Suprapubic skin (tissue), 3 donors: ENCODE results near the gene HELZ2.

Experiments used
- EP300 ChIP-seq: sonication (generic); formaldehyde crosslinking; IDR thresholded peaks from one replicate; pipeline ENCODE4 v1.6.1; 2017; ENCODE audit warnings: antibody characterized with exemption
- POLR2A ChIP-seq, 2 donors: fragments of 450-650 bp; IDR thresholded peaks; one replicate each; pipeline ENCODE4 v1.6.1; 2017; ENCODE audit warnings: antibody characterized with exemption in 2 of 2, mild to moderate bottlenecking in 2 of 2, moderate library complexity in 2 of 2
- TF ChIP-seq, protein P1 (sequence below), 2 donors: fragments of 200-600 bp in 1 of 2; fragments of 450-650 bp in 1 of 2; sonication (generic) in 1 of 2; IDR thresholded peaks; one replicate each; pipeline ENCODE4 v1.5.1; 2016 to 2019; ENCODE audit warnings: antibody characterized with exemption in 2 of 2, mild to moderate bottlenecking in 1 of 2, moderate library complexity in 1 of 2

DNA sequence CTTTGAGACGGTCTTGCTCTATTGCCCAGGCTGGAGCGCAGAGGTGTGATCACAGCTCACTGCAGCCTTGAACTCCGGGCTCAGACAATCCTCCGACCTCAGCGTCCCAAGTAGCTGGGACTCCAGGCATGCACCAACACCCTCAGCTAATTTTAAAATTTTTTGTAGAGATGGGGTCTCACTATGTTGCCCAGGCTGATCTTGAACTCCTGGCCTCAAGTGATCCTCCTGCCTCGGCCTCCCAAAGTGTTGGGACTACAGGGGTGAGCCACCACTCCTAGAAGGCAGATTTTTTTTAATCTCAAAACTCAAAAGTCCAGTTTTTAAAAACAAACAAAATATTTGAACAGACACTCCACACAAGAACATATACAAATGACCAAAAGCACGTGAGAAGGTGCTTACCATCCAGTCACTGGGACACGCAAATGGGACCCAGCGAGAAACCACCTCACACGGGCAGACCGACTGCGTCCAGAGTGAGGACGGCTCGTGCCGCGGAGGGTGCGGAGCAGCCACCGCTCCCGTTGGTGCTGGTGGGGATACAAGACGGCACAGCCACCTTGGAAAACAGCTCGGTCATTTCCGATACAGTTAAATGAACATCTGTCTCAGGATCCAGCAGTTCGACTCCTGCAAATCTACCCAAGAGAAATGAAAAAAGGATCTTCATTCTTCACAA, 8.5 kb upstream of the HELZ2 start:
- TF ChIP-seq, protein P1, sequence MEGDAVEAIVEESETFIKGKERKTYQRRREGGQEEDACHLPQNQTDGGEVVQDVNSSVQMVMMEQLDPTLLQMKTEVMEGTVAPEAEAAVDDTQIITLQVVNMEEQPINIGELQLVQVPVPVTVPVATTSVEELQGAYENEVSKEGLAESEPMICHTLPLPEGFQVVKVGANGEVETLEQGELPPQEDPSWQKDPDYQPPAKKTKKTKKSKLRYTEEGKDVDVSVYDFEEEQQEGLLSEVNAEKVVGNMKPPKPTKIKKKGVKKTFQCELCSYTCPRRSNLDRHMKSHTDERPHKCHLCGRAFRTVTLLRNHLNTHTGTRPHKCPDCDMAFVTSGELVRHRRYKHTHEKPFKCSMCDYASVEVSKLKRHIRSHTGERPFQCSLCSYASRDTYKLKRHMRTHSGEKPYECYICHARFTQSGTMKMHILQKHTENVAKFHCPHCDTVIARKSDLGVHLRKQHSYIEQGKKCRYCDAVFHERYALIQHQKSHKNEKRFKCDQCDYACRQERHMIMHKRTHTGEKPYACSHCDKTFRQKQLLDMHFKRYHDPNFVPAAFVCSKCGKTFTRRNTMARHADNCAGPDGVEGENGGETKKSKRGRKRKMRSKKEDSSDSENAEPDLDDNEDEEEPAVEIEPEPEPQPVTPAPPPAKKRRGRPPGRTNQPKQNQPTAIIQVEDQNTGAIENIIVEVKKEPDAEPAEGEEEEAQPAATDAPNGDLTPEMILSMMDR (IDR thresholded peaks at IDR 0.05): no peak
- no peak for TF ChIP-seq POLR2A (IDR thresholded peaks at IDR 0.05)
- TF ChIP-seq EP300: no peak
